Measurements from ENCODE around the gene VPS9D1.
A peak's percentile ranks its signal among the peaks of the same experiment; 100 is the strongest.
"Not testable (repeated sequence)": the region's sequence is repeated elsewhere in the genome, so short reads cannot be mapped to it uniquely, and the experiment has no call there.

The VPS9D1 gene

DNA sequence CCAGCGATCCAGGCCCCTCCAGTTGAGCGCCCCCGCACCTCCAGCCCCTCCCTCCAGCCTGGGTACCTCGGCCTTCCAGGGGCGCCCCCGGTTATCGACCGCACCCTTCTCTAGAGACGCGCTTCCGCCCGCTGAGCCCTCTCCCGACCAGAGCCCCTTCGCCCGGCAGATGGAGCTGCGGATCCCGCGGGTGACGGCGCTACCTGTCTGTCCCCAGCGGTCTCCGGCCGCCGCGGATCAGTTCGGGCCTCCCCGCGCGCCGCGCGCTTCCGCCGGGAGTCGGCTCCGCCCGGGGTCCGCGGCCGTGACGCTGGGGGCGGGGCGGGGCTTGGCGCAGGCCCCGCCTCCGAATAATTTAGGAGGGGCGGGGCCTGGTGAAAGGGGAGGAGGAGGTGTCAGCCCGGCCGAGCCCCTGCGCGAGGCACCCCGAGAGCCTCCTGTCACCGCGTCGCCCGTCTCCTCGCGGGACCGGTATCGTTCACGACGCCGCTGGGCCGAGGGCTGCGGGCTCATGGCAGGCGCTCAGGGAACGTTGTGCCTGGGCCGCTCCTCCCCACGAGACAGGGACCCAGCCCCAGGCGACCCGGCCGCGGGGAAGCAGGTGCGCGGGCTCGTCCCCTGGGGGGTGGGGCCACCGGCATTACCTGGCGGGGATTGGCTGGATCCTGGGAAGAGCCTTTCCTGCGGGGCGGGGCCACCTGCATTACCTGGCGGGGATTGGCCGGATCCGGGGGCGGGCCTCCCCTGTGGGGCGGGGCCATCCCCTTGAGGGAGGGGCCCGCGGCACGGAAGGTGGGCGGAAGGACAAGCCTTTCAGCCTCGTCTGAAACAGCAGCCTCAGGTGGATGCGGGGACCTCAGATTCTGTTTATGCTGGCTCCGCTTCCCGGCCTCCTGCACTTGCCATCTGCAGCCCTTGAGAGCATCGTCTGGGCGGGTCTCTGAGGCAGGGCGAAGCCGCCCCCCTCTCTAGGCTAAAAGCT is 19.0 kb downstream of the VPS9D1 start, which contains the start of gene SPATA2L:
TSS of gene SPATA2L (minus strand) at position 281 of the 982 bp plus-strand sequence. CDS start 473 bp downstream, outside the sequence.
- TF ChIP-seq, protein P1, sequence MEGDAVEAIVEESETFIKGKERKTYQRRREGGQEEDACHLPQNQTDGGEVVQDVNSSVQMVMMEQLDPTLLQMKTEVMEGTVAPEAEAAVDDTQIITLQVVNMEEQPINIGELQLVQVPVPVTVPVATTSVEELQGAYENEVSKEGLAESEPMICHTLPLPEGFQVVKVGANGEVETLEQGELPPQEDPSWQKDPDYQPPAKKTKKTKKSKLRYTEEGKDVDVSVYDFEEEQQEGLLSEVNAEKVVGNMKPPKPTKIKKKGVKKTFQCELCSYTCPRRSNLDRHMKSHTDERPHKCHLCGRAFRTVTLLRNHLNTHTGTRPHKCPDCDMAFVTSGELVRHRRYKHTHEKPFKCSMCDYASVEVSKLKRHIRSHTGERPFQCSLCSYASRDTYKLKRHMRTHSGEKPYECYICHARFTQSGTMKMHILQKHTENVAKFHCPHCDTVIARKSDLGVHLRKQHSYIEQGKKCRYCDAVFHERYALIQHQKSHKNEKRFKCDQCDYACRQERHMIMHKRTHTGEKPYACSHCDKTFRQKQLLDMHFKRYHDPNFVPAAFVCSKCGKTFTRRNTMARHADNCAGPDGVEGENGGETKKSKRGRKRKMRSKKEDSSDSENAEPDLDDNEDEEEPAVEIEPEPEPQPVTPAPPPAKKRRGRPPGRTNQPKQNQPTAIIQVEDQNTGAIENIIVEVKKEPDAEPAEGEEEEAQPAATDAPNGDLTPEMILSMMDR (IDR thresholded peaks at IDR 0.05; ENCODE audit: insufficient read depth, low read length, missing control alignments) = no peak
- POLR2A ChIA-PET = no interaction called here
- DNase-seq (ENCODE audit: low read depth, low spot score) = no peak
- peak within 1 kb of the TSS; percentile 83 for H3K4me3 ChIP-seq (ENCODE audit: low read depth, low read length)
- CTCF ChIA-PET = interaction anchor here (2.7 to 6.4 kb wide), 6 partner anchors 12 to 160 kb away, joined by 8 to 61 read pairs (median 41); partner anchors contain the start of gene VPS9D1

GRCh38 chr16:89700649-89701424 is 19.9 kb downstream of the VPS9D1 start:
- CTCF ChIA-PET = interaction anchor here (0.5 to 4.1 kb wide), 22 partner anchors 8 to 210 kb away, joined by 3 to 60 read pairs (median 4); partner anchors contain the start of genes CDK10, TCF25 and VPS9D1

DNA sequence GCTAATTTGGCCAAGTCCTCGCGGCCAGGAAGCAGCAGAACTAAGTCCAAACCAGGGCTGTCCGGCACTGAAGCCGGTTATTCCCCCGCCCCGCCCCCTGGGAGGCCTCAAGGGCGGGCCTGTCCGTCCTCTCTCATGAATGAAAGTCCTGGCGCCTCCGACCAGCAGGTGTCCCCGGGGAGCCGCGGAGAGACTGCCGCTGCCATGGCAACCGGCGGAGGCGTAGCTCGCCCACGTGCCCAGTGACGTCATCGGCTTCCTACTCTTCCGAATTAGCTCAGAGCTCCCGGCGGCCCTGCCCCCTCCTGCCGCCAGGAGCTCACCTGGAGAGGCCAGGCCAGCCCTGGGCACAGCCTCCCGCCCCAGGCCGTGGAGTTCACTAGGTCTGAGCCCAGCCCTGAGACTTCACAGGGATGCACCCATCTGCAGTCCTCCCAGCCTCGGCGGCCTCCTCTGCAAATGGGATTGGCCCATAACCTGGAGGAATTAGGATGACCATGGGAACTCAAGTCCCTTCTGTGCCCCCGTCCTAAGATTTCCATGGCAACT is 20.5 kb downstream of the VPS9D1 start:
- H3K4me3 ChIP-seq (ENCODE audit: low read depth, low read length) = peak overlapping the region; percentile 83
- DNase-seq (ENCODE audit: low read depth, low spot score) = peak; percentile 70
- ChIA-PET POLR2A (interaction anchor here (1.1 to 1.6 kb wide), 4 partner anchors 12 to 58 kb away, joined by 3 to 8 read pairs (median 4); partner anchors contain the start of genes CDK10 and VPS9D1), CTCF (interaction anchor here (0.5 to 4.1 kb wide), 28 partner anchors 8 to 248 kb away, joined by 3 to 60 read pairs (median 4); partner anchors contain the start of genes CDK10, DEF8, TCF25 and VPS9D1)
- TF ChIP-seq, protein P1 (IDR thresholded peaks at IDR 0.05; ENCODE audit: insufficient read depth, low read length, missing control alignments) = peak; percentile 76

More at GRCh38 chr16:89700649-89701424, 19.9 kb downstream of the VPS9D1 start:
- TF ChIP-seq, protein P1 (IDR thresholded peaks at IDR 0.05; ENCODE audit: insufficient read depth, low read length, missing control alignments) = peak; percentile 34
- peak overlapping the region; percentile 83 for H3K4me3 ChIP-seq (ENCODE audit: low read depth, low read length)
- POLR2A ChIA-PET = interaction anchor here (1.1 to 1.6 kb wide), 4 partner anchors 12 to 59 kb away, joined by 3 to 8 read pairs (median 4); partner anchors contain the start of genes CDK10 and VPS9D1
- no peak for DNase-seq (ENCODE audit: low read depth, low spot score)

GRCh38 chr16:89699629-89700099 is 21.0 kb downstream of the VPS9D1 start:
- ChIA-PET CTCF (interaction anchor here (0.9 to 4.1 kb wide), 23 partner anchors 9 to 248 kb away, joined by 3 to 60 read pairs (median 5); partner anchors contain the start of genes CDK10, DEF8, TCF25 and VPS9D1), POLR2A (interaction anchor here (1.1 to 1.6 kb wide), 3 partner anchors 13 to 58 kb away, joined by 3 to 8 read pairs (median 5); partner anchors contain the start of genes CDK10 and VPS9D1)
- not testable (repeated sequence) for DNase-seq (ENCODE audit: low read depth, low spot score); H3K4me3 ChIP-seq (ENCODE audit: low read depth, low read length)

DNA sequence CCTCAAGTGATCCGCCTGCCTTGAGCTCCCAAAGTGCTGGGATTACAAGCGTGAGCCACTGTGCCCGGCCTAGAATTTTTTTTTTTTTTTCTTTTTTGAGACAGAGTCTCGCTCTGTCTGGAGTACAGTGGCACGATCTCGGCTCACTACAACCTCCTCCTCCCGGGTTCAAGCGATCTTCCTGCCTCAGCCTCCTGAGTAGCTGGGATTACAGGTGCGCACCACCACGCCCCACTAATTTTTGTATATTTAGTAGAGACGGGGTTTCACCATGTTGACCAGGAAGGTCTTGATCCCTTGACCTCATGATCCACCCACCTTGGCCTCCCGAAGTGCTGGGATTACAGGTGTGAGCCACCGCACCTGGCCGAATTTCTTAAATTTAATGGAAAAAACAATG is 22.0 kb downstream of the VPS9D1 start:
- CTCF ChIA-PET = interaction anchor here (1.6 to 4.1 kb wide), 6 partner anchors 9 to 163 kb away, joined by 5 to 60 read pairs (median 22); partner anchors contain the start of gene CDK10
- H3K4me3 ChIP-seq (ENCODE audit: low read depth, low read length); DNase-seq (ENCODE audit: low read depth, low spot score): not testable (repeated sequence)
- POLR2A ChIA-PET = interaction anchor here (2.0 kb wide), 1 partner anchor 12 kb away, joined by 7 read pairs; the partner anchor contains the start of gene CDK10

DNA sequence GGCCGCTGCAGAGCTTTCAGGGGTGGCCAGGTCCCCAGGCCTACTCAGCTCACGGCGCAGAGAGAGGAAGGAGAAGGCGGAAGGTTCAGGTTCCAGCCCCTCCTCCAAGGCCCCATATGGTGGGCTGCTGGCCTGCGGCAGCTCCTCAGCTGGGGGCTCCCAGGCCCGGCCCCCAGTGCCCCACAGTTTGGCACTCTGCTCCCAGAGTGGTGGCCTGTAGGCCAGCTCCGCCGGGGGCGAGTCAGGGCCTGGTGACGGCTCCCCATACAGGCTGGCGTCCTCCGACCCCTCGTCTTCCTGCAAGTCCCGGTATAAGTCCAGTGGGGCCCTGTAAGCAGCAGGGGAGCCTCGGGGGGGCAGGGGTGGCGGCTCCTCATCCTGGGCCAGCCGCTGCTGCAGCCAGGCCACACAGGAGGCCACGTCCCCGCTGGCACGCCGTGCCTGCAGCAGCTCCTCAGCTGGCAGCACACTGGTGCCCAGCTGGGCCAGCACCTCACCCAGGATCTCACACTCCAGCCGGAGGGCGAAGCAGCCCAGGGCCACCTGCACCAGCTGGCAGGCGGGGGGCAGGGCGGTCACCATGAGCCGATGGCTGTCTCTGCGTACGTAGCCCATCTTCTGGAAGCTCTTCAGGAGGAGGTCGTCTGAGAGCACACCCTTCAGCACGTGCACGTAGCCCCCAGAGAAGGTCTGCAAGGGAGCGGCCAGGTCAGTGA is 22.9 kb downstream of the VPS9D1 start:
- POLR2A ChIA-PET = interaction anchor here (1.0 to 2.0 kb wide), 3 partner anchors 8 to 11 kb away, joined by 3 to 7 read pairs (median 3); partner anchors contain the start of gene CDK10
- CTCF ChIA-PET = interaction anchor here (1.6 to 4.1 kb wide), 2 partner anchors 11 to 96 kb away, joined by 5 to 46 read pairs; partner anchors contain the start of gene CDK10

More for the DNA sequence above, 22.9 kb downstream of the VPS9D1 start:
- no peak overlapping the region for H3K4me3 ChIP-seq (ENCODE audit: low read depth, low read length)
- TF ChIP-seq, protein P1 (IDR thresholded peaks at IDR 0.05; ENCODE audit: insufficient read depth, low read length, missing control alignments) = no peak
- no peak for DNase-seq (ENCODE audit: low read depth, low spot score)
